ENCODE data around the gene ZSWIM4. TPM values are rescaled to one million over a fixed set of nuclear protein-coding genes. Genes with fewer than 3 reads are reported as not detected.
"Not testable (repeated sequence)": the region's sequence is repeated elsewhere in the genome, so short reads cannot be mapped to it uniquely, and the experiment has no call there.

Gene ZSWIM4
- total RNA-seq, 1 experiment from 2014 or later: 8.7 TPM

GRCh38 chr19:13748169-13748828 is 46.9 kb upstream of the ZSWIM4 start:
- TSS peak; percentile 96 for BruUV-seq (replicated peaks)
- DNase-seq (ENCODE audit: low read depth, low spot score): no peak
- POLR2A ChIA-PET: interaction anchor here (1.8 kb wide), 1 partner anchor 17 kb away, joined by 6 read pairs; no protein-coding TSS in a partner anchor

GRCh38 chr19:13751436-13751835 is 43.8 kb upstream of the ZSWIM4 start:
- no peak overlapping the region for H3K27ac ChIP-seq (ENCODE audit: low read length)
- POLR2A ChIA-PET: no interaction called here
- TF ChIP-seq REST (IDR thresholded peaks at IDR 0.05; ENCODE audit: insufficient read depth in 1 of 2, low read depth in 2 of 2, low read length in 1 of 2) (no peak), POLR2AphosphoS5 (IDR thresholded peaks at IDR 0.05; ENCODE audit: low read depth, low read length) (no peak), CTCF (IDR thresholded peaks at IDR 0.05) (no peak), SIN3A (IDR thresholded peaks at IDR 0.05; ENCODE audit: borderline replicate concordance, insufficient read depth, low read depth, low read length) (no peak), TCF7L2 (IDR thresholded peaks at IDR 0.05; ENCODE audit: low read depth, low read length) (no peak)
- no peak overlapping the region for H3K4me3 ChIP-seq (ENCODE audit: low read depth in 2 of 2, low read length in 2 of 2)
- in situ Hi-C loops (cut with HindIII; ENCODE audit: low pct_unique_long_range_greater_than_20kb, low sequenced_read_pairs) (no loop called here), intact Hi-C loops (cut with micrococcal nuclease; ENCODE audit: unreplicated experiment) (no loop called here)
- no peak for ATAC-seq
- no TSS peak for BruUV-seq (replicated peaks)
- no peaks in the 10 kb centered on the region for H3K27me3 ChIP-seq (ENCODE audit: control insufficient read depth, insufficient read depth, low read length)
- no peak for DNase-seq (ENCODE audit: low read depth, low spot score)
- no peaks in the 10 kb centered on the region for H3K9me3 ChIP-seq (ENCODE audit: control insufficient read depth, insufficient read depth, low read depth, low read length)
- CTCF ChIA-PET: no interaction called here
- peaks cover 9% of the 10 kb centered on the region for H3K36me3 ChIP-seq (ENCODE audit: control insufficient read depth, insufficient read depth, low read length)
- H3K4me1 ChIP-seq (ENCODE audit: control insufficient read depth, insufficient read depth, low read length): no peaks in the 10 kb centered on the region; the same call in 1 of the 2 replicates

More at GRCh38 chr19:13748169-13748828, 46.9 kb upstream of the ZSWIM4 start:
- Histone ChIP-seq H3K27me3 (ENCODE audit: control insufficient read depth, insufficient read depth, low read length) (no peaks in the 10 kb centered on the region), H3K4me1 (ENCODE audit: control insufficient read depth, insufficient read depth, low read length) (no peaks in the 10 kb centered on the region; the same call in 1 of the 2 replicates), H3K27ac (ENCODE audit: low read length) (peak overlapping the region; percentile 97), H3K4me3 (ENCODE audit: low read depth in 2 of 2, low read length in 2 of 2) (peak overlapping the region; percentile 90), H3K9me3 (ENCODE audit: control insufficient read depth, insufficient read depth, low read depth, low read length) (no peaks in the 10 kb centered on the region), H3K36me3 (ENCODE audit: control insufficient read depth, insufficient read depth, low read length) (peaks cover 6% of the 10 kb centered on the region; the same call in 1 of the 2 replicates)
- CTCF ChIA-PET: no interaction called here
- in situ Hi-C loops (cut with HindIII; ENCODE audit: low pct_unique_long_range_greater_than_20kb, low sequenced_read_pairs): no loop called here
- no peak for TF ChIP-seq TCF7L2 (IDR thresholded peaks at IDR 0.05; ENCODE audit: low read depth, low read length)
- no peak for TF ChIP-seq REST (IDR thresholded peaks at IDR 0.05; ENCODE audit: insufficient read depth in 1 of 2, low read depth in 2 of 2, low read length in 1 of 2)
- no peak for TF ChIP-seq CTCF (IDR thresholded peaks at IDR 0.05)
- TF ChIP-seq POLR2AphosphoS5 (IDR thresholded peaks at IDR 0.05; ENCODE audit: low read depth, low read length): no peak
- TF ChIP-seq SIN3A (IDR thresholded peaks at IDR 0.05; ENCODE audit: borderline replicate concordance, insufficient read depth, low read depth, low read length): no peak
- ATAC-seq: peak; percentile 7; the same call in 1 of the 2 replicates
- intact Hi-C loops (cut with micrococcal nuclease; ENCODE audit: unreplicated experiment): no loop called here

GRCh38 chr19:13753622-13754021 is 41.6 kb upstream of the ZSWIM4 start:
- H3K4me3 ChIP-seq (ENCODE audit: low read depth in 2 of 2, low read length in 2 of 2); in situ Hi-C loops (cut with HindIII; ENCODE audit: low pct_unique_long_range_greater_than_20kb, low sequenced_read_pairs); H3K27ac ChIP-seq (ENCODE audit: low read length); DNase-seq (ENCODE audit: low read depth, low spot score); intact Hi-C loops (cut with micrococcal nuclease; ENCODE audit: unreplicated experiment); H3K36me3 ChIP-seq (ENCODE audit: control insufficient read depth, insufficient read depth, low read length); H3K9me3 ChIP-seq (ENCODE audit: control insufficient read depth, insufficient read depth, low read depth, low read length); CTCF ChIA-PET; H3K4me1 ChIP-seq (ENCODE audit: control insufficient read depth, insufficient read depth, low read length); POLR2A ChIA-PET; H3K27me3 ChIP-seq (ENCODE audit: control insufficient read depth, insufficient read depth, low read length); ATAC-seq; BruUV-seq (replicated peaks): not testable (repeated sequence)

All from Panc1 (cell line).